Stimulated activated memory B cell treated with anti-CD40 and anti-IgM and Interleukin-4, amounts not matched to agents 10 μg/mL and 1 μg/mL and 100 μg/mL, for 72 hours (primary cell): ENCODE measurements around the gene ATG3.
"Not testable (repeated sequence)": the region's sequence is repeated elsewhere in the genome, so short reads cannot be mapped to it uniquely, and the experiment has no call there.

Experiments used
- ATAC-seq: fragments of 150-1000 bp; cut with Tn5 transposase; 2 replicates; pipeline ENCODE4 v1.10.0; 2021
- H3K27ac Mint-ChIP-seq: one replicate; pipeline ENCODE4 v1.8.0; 2022; ENCODE audit warnings: mild to moderate bottlenecking, mixed read lengths
- H3K27me3 Mint-ChIP-seq: one replicate; pipeline ENCODE4 v1.8.0; 2022; ENCODE audit warnings: mixed read lengths
- H3K36me3 Mint-ChIP-seq: one replicate; pipeline ENCODE4 v1.8.0; 2022; ENCODE audit warnings: mixed read lengths
- H3K4me1 Mint-ChIP-seq: one replicate; pipeline ENCODE4 v1.8.0; 2022; ENCODE audit warnings: mixed read lengths
- H3K4me3 Mint-ChIP-seq: one replicate; pipeline ENCODE4 v1.8.0; 2022; ENCODE audit warnings: mild to moderate bottlenecking, moderate library complexity, mixed read lengths
- H3K9me3 Mint-ChIP-seq: one replicate; pipeline ENCODE4 v1.8.0; 2022; ENCODE audit warnings: mixed read lengths

ATG3 gene

DNA sequence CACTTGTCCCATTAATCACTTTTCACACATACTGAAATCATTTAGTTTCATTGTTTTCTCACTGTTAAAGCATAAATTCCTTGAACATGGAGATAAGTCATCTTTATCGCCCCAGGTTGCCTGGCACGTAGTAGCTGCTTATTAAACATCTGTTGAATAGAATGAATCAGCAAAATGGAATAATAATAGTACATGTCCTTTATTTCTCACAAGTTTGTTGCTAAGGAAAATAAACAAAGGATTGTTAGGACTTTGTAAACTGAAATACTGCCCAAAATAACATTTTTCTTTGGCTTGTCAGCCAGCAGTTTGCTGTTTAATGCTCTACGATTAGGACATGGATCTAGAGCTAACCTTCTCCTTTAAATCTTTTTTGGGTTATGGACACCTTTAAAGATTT lies 17.9 kb upstream of the ATG3 start:
- ATAC-seq, result no peak
- no peaks in the 10 kb centered on the region for H3K9me3 Mint-ChIP-seq
- no peaks in the 10 kb centered on the region for H3K27me3 Mint-ChIP-seq
- peaks cover 7% of the 10 kb centered on the region for H3K4me1 Mint-ChIP-seq
- H3K4me3 Mint-ChIP-seq, result no peak overlapping the region
- H3K36me3 Mint-ChIP-seq, result peaks cover 7% of the 10 kb centered on the region
- H3K27ac Mint-ChIP-seq, result peak overlapping the region; percentile 17

DNA sequence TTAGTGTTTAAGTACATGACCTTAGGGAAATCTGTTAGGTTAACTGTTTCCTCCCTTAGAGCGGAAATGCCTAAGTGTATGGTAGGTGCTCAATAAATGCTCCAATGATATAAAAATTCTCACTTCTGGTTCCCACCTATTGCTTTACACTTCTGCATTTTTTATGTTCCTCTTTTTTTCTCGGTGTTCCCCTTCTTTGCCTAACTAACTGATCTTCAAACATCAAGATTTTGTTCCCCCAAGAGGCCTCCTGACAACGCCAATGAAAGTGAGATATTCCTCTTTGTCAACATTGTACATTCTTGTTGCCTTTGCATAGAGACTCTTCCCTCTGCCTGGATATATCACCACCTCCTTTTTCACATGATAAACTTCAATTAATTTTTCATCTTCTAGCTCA lies 17.5 kb upstream of the ATG3 start:
- no peak overlapping the region for H3K4me3 Mint-ChIP-seq
- H3K36me3 Mint-ChIP-seq, result peaks cover 7% of the 10 kb centered on the region
- H3K9me3 Mint-ChIP-seq, result no peaks in the 10 kb centered on the region
- peaks cover 7% of the 10 kb centered on the region for H3K4me1 Mint-ChIP-seq
- H3K27ac Mint-ChIP-seq, result no peak overlapping the region
- ATAC-seq, result peak; percentile 76
- no peaks in the 10 kb centered on the region for H3K27me3 Mint-ChIP-seq

DNA sequence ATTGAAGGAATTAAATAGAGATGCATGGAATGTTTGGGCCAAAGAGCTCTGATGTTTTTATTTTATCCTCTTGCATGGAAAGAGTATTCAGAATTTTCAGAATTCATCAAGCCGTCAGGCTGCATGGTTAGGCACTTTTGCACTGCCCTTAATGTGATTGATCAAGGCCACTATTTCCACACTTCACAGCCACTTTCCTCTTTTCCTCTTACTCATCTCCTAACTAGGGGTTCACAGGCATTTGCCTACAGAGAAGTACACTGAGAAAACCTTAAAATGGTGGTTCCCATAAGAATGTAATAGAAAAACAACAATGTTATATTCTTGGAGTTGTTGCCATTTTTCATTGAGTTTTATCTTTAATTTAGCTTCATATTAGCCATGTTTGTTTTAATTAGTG lies 10.9 kb upstream of the ATG3 start:
- Mint-ChIP-seq H3K4me3 (no peak overlapping the region), H3K27ac (no peak overlapping the region), H3K27me3 (no peaks in the 10 kb centered on the region), H3K9me3 (no peaks in the 10 kb centered on the region), H3K36me3 (peaks cover 43% of the 10 kb centered on the region), H3K4me1 (peaks cover 12% of the 10 kb centered on the region)
- ATAC-seq, result no peak

DNA sequence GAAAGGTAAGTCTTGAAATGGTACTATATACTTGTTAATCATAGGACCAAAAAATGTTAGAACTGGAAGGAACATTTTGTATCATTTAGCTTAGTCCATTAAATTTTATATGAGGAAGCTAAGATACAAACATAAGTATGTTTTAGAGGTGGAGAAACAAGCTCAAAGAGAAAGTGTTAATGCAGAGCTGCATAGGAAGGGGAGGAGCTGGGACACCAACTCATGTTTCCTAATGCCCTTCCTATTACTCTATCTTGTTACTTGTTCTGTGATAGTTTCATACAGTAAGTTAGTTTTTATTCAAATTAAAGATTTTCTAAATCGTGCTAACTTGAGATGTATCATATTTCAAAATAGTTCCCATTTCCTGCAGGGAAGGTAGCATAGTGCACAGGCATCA lies 7.5 kb upstream of the ATG3 start:
- ATAC-seq, result no peak
- H3K36me3 Mint-ChIP-seq, result peaks cover 62% of the 10 kb centered on the region
- peaks cover 37% of the 10 kb centered on the region for H3K4me1 Mint-ChIP-seq
- no peaks in the 10 kb centered on the region for H3K27me3 Mint-ChIP-seq
- no peak overlapping the region for H3K4me3 Mint-ChIP-seq
- H3K9me3 Mint-ChIP-seq, result no peaks in the 10 kb centered on the region
- no peak overlapping the region for H3K27ac Mint-ChIP-seq

DNA sequence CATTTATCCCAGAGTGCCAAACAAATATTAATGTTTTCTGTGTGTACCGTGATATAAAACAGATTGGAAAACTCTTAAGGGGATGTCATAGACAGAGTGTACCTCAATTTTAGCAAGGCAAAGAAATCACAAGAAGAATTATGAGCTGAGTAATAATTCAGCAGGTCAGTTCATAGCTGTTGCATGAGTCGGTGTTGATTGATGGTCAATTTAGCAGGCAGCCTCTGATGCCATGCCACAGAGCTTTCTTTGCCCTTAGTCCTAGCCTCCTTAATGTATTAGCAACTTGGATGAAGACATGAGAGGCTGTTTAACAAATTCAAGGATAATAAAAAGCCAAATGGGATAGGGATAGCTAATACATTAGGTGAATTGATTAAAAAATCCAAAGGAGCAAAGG lies 6.9 kb upstream of the ATG3 start:
- Mint-ChIP-seq H3K4me3 (no peak overlapping the region), H3K9me3 (no peaks in the 10 kb centered on the region), H3K36me3 (peaks cover 62% of the 10 kb centered on the region), H3K27ac (peak overlapping the region; percentile 1), H3K4me1 (peaks cover 42% of the 10 kb centered on the region), H3K27me3 (no peaks in the 10 kb centered on the region)
- ATAC-seq, result no peak

DNA sequence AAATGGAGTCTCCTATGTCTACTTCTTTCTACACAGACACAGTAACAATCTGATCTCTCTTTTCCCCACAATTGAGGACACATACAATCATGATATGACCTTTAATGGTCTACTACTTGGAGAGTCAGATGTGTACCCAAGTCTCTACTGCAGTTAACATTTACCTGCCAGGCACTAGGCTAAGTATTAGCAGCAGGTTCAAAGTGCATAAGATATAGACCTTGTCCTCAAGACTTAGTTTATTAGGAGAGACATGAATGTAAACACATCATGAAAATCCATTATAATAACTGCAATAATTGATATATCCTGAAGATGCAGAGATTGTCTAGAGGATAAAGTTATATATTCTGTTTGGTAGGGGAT lies 3.2 kb upstream of the ATG3 start:
- Mint-ChIP-seq H3K9me3 (no peaks in the 10 kb centered on the region), H3K4me1 (peaks cover 53% of the 10 kb centered on the region), H3K27ac (peak overlapping the region; percentile 3), H3K27me3 (no peaks in the 10 kb centered on the region), H3K36me3 (peaks cover 34% of the 10 kb centered on the region), H3K4me3 (no peak overlapping the region)
- no peak for ATAC-seq

DNA sequence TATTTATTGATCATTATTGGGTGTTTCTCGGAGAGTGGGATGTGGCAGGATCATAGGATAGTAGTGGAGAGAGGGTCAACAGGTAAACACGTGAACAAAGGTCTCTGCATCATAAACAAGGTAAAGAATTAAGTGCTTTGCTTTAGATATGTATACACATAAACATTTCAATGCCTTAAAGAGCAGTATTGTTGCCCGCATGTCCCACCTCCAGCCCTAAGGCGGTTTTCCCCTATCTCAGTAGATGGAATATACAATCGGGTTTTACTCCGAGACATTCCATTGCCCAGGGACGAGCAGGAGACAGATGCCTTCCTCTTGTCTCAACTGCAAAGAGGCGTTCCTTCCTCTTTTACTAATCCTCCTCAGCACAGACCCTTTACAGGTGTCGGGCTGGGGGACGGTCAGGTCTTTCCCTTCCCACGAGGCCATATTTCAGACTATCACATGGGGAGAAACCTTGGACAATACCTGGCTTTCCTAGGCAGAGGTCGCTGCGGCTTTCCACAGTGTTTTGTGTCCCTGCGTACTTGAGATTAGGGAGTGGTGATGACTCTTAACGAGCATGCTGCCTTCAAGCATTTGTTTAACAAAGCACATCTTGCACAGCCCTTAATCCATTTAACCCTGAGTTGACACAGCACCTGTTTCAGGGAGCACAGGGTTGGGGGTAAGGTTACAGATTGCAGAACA lies 2.6 kb upstream of the ATG3 start:
- not testable (repeated sequence) for H3K27ac Mint-ChIP-seq, H3K27me3 Mint-ChIP-seq, H3K4me3 Mint-ChIP-seq, H3K9me3 Mint-ChIP-seq, ATAC-seq
- Mint-ChIP-seq H3K36me3 (peaks cover 29% of the 10 kb centered on the region), H3K4me1 (peaks cover 58% of the 10 kb centered on the region)

DNA sequence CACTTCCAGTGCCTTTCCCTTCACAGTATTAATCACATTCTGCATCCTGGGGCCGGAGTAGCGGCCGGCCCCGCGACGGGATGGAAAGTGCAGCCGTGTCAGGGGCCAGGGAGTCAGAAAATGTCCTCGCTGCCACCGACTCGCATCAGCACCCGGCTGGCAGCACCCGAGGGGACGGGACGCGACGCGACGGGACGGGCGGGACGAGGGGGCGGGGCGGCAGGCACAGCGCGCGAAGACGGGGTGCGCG lies 353 bp downstream of the ATG3 start:
- Mint-ChIP-seq H3K27me3 (no peaks in the 10 kb centered on the region), H3K36me3 (peaks cover 21% of the 10 kb centered on the region), H3K27ac (peak overlapping the region; percentile 94), H3K4me3 (peak overlapping the region; percentile 98), H3K4me1 (peaks cover 57% of the 10 kb centered on the region), H3K9me3 (no peaks in the 10 kb centered on the region)
- ATAC-seq, result peak; percentile 81

DNA sequence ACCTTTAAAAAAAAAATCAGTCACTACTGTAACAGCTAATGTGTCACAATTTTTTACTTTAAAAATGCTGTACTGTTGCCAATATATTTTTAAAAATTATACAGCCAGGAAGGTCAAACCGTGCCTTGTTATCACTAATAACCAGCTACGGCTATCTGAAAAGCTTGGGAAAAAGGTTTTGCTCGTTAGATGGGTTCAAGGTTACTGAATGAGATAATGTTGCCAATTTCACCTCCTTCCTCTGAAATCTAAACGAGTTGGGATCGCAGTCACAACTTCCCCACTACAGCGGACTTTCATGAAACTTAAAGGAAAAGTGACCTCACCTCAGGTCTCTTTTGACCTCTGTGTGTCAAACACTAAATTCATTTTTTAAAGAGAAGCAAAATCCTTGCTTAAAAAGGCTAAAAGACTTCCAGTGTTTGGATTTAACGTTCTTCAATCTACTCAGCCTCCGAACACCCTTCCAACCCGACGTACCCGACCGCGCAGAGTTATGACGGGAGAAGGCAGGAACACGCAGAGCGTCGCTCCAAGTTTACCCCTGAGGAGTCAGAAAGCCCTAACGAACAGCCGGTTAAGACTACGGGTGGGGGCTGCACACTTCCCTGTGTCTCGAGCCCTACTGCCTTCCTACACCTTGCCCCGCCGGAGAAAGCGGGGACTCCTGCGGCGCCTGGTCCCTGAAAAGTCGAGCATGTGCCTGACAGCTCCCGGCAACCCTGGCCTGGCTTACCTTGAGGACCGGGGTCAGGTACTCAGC lies 860 bp downstream of the ATG3 start:
- Mint-ChIP-seq H3K4me1 (peaks cover 55% of the 10 kb centered on the region), H3K27ac (peak overlapping the region; percentile 94), H3K9me3 (no peaks in the 10 kb centered on the region), H3K27me3 (no peaks in the 10 kb centered on the region), H3K36me3 (peaks cover 16% of the 10 kb centered on the region), H3K4me3 (peak overlapping the region; percentile 98)
- ATAC-seq, result peak; percentile 46

DNA sequence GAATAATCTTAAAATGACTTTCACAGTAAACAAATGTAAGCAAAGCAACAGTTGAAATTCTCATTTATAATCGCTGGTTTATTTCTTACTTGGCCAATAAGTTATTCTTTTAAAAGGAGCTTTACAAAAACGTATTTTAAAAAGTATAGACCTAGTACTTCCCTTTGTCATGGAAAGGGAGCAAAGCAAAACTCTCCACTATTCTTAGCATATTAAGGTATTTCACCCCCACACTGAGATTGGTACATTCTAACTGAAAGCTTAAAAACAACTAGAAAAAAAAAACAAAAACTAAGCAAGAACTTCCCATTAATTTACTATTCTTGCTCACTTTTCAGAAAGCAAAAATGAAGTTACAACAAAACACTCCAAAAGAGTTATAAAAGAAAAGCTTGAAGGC lies 1.5 kb downstream of the ATG3 start:
- no peaks in the 10 kb centered on the region for H3K9me3 Mint-ChIP-seq
- peak overlapping the region; percentile 98 for H3K4me3 Mint-ChIP-seq
- H3K36me3 Mint-ChIP-seq, result peaks cover 10% of the 10 kb centered on the region
- ATAC-seq, result no peak
- no peaks in the 10 kb centered on the region for H3K27me3 Mint-ChIP-seq
- peaks cover 55% of the 10 kb centered on the region for H3K4me1 Mint-ChIP-seq
- H3K27ac Mint-ChIP-seq, result peak overlapping the region; percentile 94

DNA sequence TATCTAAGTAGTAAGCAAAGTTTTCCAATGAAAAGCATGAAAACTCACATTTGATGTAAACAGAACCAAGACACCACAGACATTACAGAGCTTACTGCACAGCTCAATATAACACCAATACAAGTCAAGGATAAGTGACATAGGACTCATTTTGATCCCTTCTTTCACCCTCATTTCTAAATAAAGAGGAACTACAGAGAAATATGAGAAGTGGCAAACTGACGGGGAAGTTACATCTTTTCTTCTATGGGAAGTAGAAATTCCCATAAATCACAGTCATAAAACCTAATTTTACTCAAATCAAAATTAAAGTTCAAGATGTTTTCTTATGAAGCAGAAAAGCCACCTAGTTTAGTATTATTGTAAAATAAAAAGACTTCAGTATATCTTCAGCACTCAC lies 3.8 kb downstream of the ATG3 start:
- no peak overlapping the region for H3K27ac Mint-ChIP-seq
- no peaks in the 10 kb centered on the region for H3K9me3 Mint-ChIP-seq
- H3K36me3 Mint-ChIP-seq, result peaks cover 7% of the 10 kb centered on the region
- no peak overlapping the region for H3K4me3 Mint-ChIP-seq
- ATAC-seq, result no peak
- H3K4me1 Mint-ChIP-seq, result peaks cover 51% of the 10 kb centered on the region
- no peaks in the 10 kb centered on the region for H3K27me3 Mint-ChIP-seq

DNA sequence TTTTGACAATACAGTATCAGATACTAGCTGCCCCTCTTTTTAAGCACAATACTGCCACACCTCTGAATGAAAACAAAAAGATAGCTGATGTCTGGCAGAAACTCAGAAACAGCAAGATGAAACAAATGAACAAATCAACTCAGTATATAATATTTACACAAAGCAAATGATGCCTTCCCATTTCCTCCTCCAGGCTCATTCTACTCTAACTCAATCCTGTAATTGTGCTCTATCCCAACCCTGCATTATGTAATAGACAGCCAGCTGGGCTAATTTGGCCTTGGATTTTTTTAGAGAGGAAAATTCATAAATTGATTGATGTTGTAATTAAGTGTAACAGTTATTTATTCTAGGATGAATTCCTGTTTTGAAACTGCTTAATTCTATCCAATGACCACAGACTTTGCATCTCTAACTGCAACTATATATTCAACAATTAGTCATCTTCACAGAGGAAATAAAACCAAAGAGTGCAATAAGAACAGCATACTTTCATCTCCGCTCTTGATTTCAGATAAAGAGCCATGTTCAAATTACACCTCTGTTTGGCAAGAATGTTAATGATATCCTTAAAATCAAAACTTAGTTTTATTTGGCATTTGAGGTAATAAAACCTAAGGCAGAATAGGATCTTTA lies 6.1 kb downstream of the ATG3 start:
- peaks cover 44% of the 10 kb centered on the region for H3K4me1 Mint-ChIP-seq
- H3K27me3 Mint-ChIP-seq, result no peaks in the 10 kb centered on the region
- H3K9me3 Mint-ChIP-seq, result no peaks in the 10 kb centered on the region
- H3K4me3 Mint-ChIP-seq, result no peak overlapping the region
- peaks cover 12% of the 10 kb centered on the region for H3K36me3 Mint-ChIP-seq
- H3K27ac Mint-ChIP-seq, result peak overlapping the region; percentile 28
- ATAC-seq, result no peak

DNA sequence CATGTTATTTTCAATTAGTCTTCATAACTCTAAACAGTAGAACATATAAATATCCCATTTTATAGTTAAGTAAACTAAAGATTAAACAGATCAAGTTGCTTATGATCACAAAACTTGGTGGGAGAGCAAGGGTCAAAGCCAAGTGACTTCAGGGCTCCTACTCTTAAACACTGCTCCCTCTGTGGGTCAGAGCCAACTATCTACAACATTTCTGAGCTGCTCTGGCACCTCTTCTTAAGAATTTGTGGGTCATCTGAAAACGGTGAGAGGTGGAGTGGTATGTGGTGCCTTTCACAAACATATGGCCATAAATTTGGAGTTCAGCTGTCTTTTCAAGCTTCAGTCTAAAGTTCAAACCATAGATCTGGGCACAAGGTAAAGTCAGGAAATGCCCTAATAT lies 10.9 kb downstream of the ATG3 start:
- H3K9me3 Mint-ChIP-seq, result no peaks in the 10 kb centered on the region
- peaks cover 29% of the 10 kb centered on the region for H3K36me3 Mint-ChIP-seq
- H3K4me1 Mint-ChIP-seq, result peaks cover 17% of the 10 kb centered on the region
- no peaks in the 10 kb centered on the region for H3K27me3 Mint-ChIP-seq
- ATAC-seq, result no peak
- H3K27ac Mint-ChIP-seq, result no peak overlapping the region
- H3K4me3 Mint-ChIP-seq, result no peak overlapping the region

DNA sequence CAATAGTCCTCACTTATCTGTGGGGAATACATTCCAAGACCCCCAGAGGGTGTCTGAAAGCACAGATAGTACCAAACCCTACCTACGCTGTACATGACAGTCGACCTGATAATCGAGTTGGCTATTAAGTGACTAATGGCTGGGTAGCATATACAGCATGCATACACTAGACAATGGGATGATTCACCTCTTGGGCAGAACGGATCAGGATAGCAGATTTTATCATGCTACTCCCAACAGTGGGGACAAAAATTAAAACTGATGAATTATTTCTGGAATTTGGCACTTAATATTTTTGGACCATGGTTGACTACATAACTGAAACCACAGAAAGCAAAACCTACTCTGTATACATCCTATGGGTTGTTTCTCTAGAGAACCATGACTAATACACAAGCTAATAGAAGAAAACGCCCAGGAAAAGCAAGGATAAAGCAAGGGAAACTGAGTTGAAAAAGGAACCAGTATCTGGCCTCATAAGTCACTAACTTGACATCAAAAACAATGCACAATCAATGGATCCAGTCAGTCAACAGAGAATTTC lies 15.5 kb downstream of the ATG3 start:
- no peak for ATAC-seq
- H3K4me1 Mint-ChIP-seq, result peaks cover 4% of the 10 kb centered on the region
- H3K36me3 Mint-ChIP-seq, result peaks cover 42% of the 10 kb centered on the region
- H3K27me3 Mint-ChIP-seq, result no peaks in the 10 kb centered on the region
- H3K27ac Mint-ChIP-seq, result no peak overlapping the region
- H3K4me3 Mint-ChIP-seq, result no peak overlapping the region
- no peaks in the 10 kb centered on the region for H3K9me3 Mint-ChIP-seq

DNA sequence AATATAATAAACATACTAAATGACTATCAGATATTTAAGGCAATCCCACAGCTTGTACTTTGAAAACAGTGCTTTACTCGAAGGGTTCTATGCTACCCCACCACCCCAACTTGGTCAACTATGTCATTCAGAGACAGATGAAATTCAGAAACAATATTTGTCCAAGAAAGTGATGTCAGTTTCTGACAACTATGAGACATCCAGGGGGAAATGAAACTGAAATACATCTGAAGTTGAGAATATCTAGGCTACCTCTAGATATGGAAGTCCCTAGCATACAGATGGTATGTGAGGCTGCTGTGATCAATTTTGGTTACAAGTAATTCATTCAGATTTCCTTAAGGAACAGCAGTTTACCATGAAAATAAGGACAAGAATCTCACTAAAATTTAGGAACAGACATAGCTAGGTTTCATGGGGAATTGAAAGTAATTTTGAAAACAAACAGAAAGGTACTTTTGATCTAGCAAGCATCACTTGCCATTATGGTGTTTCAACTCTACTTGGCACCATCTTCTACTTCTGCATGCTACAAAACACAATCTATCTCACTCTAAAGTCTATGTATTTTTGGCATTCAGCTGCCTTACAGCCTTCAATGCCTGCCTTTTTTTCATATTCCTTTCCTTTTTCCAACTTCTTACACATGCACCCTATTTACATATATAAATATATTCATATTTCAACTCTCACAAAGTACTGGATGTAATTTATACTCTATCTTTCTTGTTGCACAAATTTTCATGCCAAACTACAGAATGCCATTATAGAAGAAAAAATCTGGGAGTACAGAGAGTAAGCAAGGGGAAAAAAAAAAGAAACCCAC lies 21.7 kb downstream of the ATG3 start:
- Mint-ChIP-seq H3K27ac (peak overlapping the region; percentile 23), H3K36me3 (peaks cover 53% of the 10 kb centered on the region), H3K4me1 (peaks cover 24% of the 10 kb centered on the region), H3K9me3 (no peaks in the 10 kb centered on the region), H3K27me3 (no peaks in the 10 kb centered on the region), H3K4me3 (no peak overlapping the region)
- peak; percentile 83 for ATAC-seq
